Vagina (tissue), 2 donors: ENCODE measurements around the gene STX7.

Experiments used
- POLR2A ChIP-seq, 2 donors: fragments of 450-650 bp; IDR thresholded peaks; one replicate each; pipeline ENCODE4 v1.6.1; 2017; ENCODE audit warnings: antibody characterized with exemption in 2 of 2, mild to moderate bottlenecking in 2 of 2, moderate library complexity in 2 of 2
- TF ChIP-seq, protein P1 (sequence below), 3 experiments: fragments of 450-650 bp in 2 of 3; fragments of 200-600 bp in 1 of 3; sonication (generic) in 1 of 3; IDR thresholded peaks; one replicate each; pipeline ENCODE4 v1.5.1; 2017 to 2019; ENCODE audit warnings: antibody characterized with exemption in 3 of 3, mild to moderate bottlenecking in 2 of 3, moderate library complexity in 2 of 3

GRCh38 chr6:132512342-132512637, 626 bp downstream of the STX7 start:
- TF ChIP-seq, protein P1, sequence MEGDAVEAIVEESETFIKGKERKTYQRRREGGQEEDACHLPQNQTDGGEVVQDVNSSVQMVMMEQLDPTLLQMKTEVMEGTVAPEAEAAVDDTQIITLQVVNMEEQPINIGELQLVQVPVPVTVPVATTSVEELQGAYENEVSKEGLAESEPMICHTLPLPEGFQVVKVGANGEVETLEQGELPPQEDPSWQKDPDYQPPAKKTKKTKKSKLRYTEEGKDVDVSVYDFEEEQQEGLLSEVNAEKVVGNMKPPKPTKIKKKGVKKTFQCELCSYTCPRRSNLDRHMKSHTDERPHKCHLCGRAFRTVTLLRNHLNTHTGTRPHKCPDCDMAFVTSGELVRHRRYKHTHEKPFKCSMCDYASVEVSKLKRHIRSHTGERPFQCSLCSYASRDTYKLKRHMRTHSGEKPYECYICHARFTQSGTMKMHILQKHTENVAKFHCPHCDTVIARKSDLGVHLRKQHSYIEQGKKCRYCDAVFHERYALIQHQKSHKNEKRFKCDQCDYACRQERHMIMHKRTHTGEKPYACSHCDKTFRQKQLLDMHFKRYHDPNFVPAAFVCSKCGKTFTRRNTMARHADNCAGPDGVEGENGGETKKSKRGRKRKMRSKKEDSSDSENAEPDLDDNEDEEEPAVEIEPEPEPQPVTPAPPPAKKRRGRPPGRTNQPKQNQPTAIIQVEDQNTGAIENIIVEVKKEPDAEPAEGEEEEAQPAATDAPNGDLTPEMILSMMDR (IDR thresholded peaks at IDR 0.05): no peak
- no peak for TF ChIP-seq POLR2A (IDR thresholded peaks at IDR 0.05)
